Stimulated activated CD8-positive, alpha-beta memory T cell treated with anti-CD3 and anti-CD28 coated beads, Interleukin-2, amount 100 ng/mL, for 48 hours (primary cell): Measurements from ENCODE around the gene DGUOK.
"Not testable (repeated sequence)": the region's sequence is repeated elsewhere in the genome, so short reads cannot be mapped to it uniquely, and the experiment has no call there.

ENCODE experiments used
- DNase-seq, 2 donors: peaks; one replicate each; pipeline ENCODE4 v3.0.0-alpha.2; 2020; ENCODE audit warnings: low read depth in 2 of 2

DGUOK gene

DNA sequence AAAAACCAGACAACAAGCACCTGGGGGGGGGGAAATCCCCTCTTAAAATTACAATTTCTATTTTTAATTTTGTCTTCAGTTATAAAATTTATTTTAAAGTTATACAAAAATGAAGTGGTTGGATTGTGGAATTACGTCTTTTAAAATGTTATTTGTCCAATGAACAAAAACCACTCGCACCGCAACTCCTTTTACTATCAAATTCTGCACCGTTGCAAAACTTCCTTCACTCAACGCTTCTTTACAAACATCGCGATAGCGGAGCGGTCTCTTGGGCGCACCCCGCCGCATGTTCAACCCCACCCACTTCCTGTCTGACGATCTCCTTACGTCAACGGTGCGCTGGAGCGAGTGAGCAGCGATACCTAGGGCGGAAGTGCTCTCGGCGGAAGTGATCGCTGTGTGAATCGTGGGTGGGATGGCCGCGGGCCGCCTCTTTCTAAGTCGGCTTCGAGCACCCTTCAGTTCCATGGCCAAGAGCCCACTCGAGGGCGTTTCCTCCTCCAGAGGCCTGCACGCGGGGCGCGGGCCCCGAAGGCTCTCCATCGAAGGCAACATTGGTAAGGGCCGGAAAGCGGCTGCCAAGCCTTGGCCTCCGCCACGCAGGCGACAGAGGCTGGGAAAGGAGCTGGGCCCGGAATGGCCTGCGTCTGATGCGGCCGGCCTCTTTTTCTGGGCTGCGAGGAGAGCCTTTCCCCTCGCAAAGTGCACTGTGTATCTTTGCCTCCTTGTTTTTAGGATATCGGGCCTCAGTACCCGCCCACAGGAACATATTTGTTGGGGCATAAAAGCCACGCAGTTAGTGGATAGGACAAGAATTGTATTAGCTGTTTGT is at the start of gene DGUOK:
Gene DGUOK, plus strand, starts transcription at position 388 of the 835 bp plus-strand sequence. Its CDS starts 31 bp downstream, at position 419.
- peak; percentile 89 to 94 for DNase-seq

GRCh38 chr2:73877071-73877802 is 49.4 kb upstream of the DGUOK start:
- no peak for DNase-seq

DNA sequence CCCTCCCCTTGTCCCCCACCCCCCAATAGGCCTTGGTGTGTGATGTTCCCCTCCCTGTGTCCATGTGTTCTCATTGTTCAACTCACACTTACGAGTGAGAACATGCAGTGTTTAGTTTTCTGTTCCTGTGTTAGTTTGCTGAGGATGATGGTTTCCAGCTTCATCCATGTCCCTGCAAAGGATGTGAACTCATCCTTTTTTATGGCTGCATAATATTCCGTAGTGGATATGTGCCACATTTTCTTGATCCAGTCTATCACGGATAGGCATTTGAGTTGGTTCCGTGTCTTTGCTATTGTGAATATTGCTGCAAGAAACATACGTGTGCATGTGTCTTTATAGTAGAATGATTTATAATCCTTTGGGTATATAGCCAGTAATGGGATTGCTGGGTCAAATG is 48.7 kb upstream of the DGUOK start:
- DNase-seq: not testable (repeated sequence)

DNA sequence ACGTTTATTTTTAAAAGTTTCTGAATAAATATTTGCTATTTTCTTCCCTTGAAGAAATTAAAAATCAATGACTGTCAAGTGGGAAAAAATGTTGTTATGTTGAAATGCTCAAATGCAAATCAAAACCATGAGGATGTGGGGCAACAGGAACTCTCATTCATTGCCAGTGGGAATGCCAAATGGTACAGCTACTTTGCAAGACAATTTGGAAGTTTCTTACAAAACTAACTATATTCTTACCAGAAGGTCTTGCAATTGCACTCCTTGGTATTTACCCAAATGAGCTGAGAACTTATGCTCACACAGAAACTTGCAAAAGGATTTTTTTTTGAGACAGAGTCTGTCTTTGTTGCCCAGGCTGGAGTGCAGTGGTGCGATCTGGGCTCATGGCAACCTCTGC is 41.3 kb upstream of the DGUOK start:
- no peak for DNase-seq

GRCh38 chr2:73886357-73886756 is 40.3 kb upstream of the DGUOK start:
- DNase-seq: peak; percentile 23 to 33

- DNase-seq: not testable (repeated sequence)
Observed at GRCh38 chr2:73887596-73888353, 38.9 kb upstream of the DGUOK start.

DNA sequence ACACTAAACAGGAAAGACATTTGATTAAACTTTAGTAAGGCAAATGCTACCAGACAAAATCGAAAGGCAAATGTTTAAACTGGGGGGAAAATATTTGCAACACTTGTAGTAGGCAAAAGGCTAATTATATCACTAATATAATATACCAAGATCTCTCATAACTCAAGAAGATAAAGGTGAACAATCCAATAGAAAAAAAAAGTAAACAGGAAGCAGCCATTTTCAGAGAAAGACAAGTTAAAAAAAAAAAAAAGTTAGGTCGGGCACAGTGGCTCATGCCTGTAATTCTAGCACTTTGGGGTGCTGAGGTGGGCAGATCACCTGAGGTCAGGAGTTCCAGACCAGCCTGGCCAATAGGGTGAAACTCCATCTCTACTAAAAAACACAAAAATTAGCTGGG is 38.3 kb upstream of the DGUOK start:
- no peak for DNase-seq

GRCh38 chr2:73889206-73889605 is 37.5 kb upstream of the DGUOK start:
- DNase-seq: no peak

DNA sequence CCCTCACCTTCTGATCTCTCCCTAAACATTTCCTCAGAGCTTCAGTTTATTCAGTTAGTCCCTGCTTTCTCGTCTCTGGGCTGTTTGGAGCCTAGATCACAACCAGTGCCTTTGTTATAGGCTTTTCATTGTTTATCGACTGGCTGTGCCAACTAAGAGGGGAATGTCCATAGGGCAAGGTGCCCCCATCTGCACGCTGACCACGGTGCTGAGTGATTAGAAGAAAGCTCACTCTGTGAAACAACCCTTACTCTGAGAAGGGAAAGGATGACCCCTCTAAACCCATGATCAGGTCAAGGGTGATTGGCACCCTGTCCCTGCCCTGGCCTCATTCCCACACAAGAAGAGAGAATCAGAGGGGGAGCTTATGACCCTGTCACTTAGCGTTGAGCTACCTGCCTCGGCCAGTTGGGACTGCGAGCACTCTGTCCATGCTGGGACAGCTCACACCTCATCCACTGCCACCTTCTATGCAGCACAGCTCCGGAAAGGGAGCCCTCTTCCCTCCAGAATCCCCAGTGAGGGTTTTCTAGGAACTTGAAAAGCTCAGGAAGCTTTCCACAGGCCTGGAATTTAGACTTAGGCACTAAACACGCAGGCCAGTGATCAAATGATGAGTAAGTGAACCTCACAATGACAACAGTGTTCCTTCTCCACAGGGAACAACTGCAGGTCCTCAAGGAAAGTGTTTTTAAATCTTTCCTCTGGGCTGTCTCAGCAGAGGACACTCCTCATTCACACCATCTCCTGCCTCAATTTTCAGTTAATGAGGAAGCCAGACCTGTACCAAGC is 36.2 kb upstream of the DGUOK start:
- no peak for DNase-seq

DNA sequence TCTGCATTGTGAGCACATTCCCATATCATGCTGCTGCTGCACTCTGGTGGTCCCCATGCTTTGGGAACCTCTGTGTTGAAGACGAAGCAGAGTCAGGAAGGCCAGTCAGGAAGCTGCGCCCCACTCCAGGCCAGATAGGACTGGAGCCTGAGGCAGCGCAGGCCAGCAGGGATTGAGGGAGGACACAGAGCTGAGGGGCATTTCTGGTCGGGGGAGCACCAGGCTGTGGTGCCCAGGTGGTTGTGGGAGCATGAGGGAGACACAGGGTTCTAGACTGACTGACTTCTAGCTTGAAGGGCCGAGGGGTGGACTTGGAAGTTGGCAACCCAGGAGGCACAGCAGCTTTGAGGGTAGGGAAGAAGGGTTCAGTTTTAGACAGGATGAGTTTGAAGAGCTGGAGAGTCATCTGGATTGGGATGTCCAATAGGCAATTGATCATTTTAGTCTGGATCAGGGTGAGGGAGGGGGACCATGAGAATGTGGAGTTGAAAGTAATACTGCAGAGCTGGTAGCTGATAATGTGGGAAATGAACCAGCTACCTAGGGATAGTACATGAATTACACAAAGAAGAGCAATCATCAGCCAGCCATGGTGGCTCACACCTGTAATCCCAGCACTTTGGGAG is 35.3 kb upstream of the DGUOK start:
- no peak for DNase-seq

GRCh38 chr2:73892631-73893329 is 33.9 kb upstream of the DGUOK start, which contains the start of gene ACTG2:
Gene ACTG2, plus strand, starts transcription at chr2:73893008. Its CDS starts 8,304 bp downstream, at chr2:73901312.
- no peak for DNase-seq

- no peak for DNase-seq
Observed at GRCh38 chr2:73893764-73894474, 32.8 kb upstream of the DGUOK start.

DNA sequence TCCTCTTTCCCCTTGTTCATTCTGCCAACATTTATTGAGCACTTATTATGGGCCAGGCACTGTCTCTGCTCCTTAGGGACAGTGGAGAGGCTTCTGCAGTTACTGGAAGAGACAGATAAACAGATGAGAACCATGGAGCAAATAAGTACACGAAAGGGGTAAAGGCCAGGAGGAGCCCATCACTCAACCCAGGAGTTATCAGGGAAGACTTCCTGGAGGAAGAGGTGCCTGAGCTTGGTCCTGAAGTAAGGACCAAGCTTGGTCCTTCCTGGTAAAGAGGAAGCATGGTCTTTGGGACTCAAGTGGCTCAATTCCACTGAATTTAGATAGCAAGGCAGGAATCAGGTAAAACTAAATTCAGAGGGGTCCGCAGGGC is 32.2 kb upstream of the DGUOK start:
- no peak for DNase-seq

DNA sequence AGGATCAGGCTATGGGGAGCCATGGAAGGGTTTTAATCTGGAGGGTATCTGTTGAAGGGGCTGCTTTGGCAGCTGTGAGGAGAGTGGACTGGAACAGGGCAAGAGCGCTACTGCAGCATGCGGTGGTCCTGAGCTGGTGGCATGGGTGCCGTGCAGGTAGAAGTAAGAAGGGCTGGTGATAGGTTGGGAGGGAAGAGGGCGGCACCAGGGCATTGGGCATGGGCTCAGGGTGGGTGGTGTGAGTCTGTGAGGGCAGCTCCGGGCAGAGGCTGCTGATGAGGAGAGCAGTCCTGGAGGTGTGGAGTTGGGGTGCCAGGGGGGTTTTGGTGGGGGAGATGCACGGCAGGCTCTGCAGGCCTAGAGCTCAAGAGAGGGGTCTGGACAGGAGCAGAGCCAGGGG is 31.8 kb upstream of the DGUOK start:
- DNase-seq: no peak

DNA sequence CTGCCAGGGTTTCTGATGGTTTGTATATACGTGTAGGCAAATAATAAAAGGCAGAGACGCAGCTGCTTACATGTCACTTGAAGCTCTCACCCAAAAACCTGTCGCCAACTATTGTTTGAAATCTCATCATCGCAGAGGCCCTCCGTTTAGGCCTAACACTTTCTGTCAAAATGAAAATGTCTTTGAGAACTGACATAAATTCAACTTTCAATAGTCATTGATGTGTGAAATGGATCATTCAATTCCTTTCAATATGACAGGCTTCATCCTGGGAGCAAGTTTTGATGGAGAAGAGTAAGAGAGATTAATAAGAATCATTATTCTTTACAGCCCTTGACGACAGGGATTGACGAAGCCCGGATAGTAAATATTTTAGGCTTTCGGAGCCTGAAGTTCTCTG is 31.2 kb upstream of the DGUOK start:
- DNase-seq: no peak

GRCh38 chr2:73896362-73897239 is 30.1 kb upstream of the DGUOK start:
- peak in 1 of 2 donors; percentile 25 for DNase-seq

- no peak for DNase-seq
Observed at GRCh38 chr2:73897240-73897583, 29.5 kb upstream of the DGUOK start.

DNA sequence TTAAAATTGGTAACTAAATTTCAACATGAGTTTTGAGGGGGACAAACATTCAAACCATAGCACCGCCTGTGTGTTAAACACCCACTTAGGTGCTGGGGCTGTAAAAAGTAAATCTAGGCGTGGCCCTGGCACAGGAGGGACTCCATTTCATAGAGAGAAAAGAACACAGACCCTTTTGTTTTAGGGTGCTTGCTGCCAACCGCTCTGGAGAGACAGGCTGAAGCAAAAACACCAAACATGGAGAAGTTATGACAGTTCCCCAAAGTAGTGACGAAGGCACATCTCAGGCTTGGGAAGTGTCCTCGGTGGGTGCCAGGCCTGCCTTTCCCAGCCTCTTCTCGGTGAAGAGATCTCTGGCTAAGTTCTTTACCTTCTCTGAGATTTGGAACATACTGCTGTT is 28.7 kb upstream of the DGUOK start:
- no peak for DNase-seq

DNA sequence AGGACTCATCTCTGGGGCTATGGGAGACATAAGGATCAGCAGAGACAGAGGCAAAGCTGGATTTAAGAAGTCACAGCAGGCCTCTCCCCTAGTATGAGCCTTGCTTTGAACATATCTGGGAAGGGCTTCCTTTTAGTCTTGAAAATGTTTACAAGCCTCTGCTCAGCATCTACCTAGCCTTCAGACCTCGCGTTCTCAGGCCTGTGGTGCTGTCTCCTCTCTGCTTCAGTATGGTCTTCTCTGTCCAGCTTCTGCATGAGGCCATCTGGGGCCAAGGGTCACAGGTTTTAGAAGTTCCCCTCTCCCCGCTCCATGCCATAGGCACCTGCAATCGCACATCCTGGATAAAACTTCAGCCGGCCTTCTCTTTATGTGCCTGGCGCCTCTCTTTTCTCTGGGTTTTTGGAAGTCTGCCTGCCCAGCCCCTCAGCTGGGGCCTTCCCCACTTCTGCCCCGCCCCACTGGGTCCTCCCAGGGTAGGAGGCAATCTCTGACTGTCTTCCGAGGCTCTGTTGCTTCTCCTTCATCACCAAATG is 26.8 kb upstream of the DGUOK start:
- DNase-seq: no peak
